HG03039 (cell line): Measurements from ENCODE around the gene SYNGR4.
A peak's percentile ranks its signal among the peaks of the same experiment; 100 is the strongest.
"Not testable (repeated sequence)": the region's sequence is repeated elsewhere in the genome, so short reads cannot be mapped to it uniquely, and the experiment has no call there.

Experiments
- ATAC-seq: cut with Tn5 transposase; IDR thresholded peaks from one replicate; pipeline ENCODE4 v1.9.1; 2021; ENCODE audit warnings: mild to moderate bottlenecking, moderate library complexity; ENCODE audit not compliant: unreplicated experiment

SYNGR4 gene

GRCh38 chr19:48370955-48371354 lies 6.8 kb downstream of the SYNGR4 start:
- ATAC-seq, result no peak

- no peak for ATAC-seq
Measured at GRCh38 chr19:48371367-48371766, 7.2 kb downstream of the SYNGR4 start.

- not testable (repeated sequence) for ATAC-seq
Measured at GRCh38 chr19:48371771-48372170, 7.6 kb downstream of the SYNGR4 start.

- no peak for ATAC-seq
Measured at GRCh38 chr19:48372904-48373303, 8.7 kb downstream of the SYNGR4 start.

GRCh38 chr19:48373567-48373966 lies 9.4 kb downstream of the SYNGR4 start:
- ATAC-seq, result no peak

GRCh38 chr19:48378194-48378570 lies 14.0 kb downstream of the SYNGR4 start:
- no peak for ATAC-seq

GRCh38 chr19:48379058-48379457 lies 14.9 kb downstream of the SYNGR4 start:
- no peak for ATAC-seq

- ATAC-seq, result no peak
Measured at GRCh38 chr19:48381178-48381950, 17.2 kb downstream of the SYNGR4 start.

GRCh38 chr19:48382286-48382685 lies 18.1 kb downstream of the SYNGR4 start:
- ATAC-seq, result no peak

GRCh38 chr19:48385461-48386087 lies 21.4 kb downstream of the SYNGR4 start:
- no peak for ATAC-seq

GRCh38 chr19:48386981-48387380 lies 22.8 kb downstream of the SYNGR4 start:
- ATAC-seq, result no peak

- no peak for ATAC-seq
Measured at GRCh38 chr19:48390188-48391099, 26.3 kb downstream of the SYNGR4 start.

- ATAC-seq, result peak; percentile 68
Measured at GRCh38 chr19:48391100-48392005, 27.2 kb downstream of the SYNGR4 start, which contains the start of gene KDELR1. TSS of gene KDELR1 (minus strand) at chr19:48391551. CDS start at chr19:48391358, 193 bp downstream.

GRCh38 chr19:48392006-48392344 lies 27.8 kb downstream of the SYNGR4 start:
- ATAC-seq, result not testable (repeated sequence)

GRCh38 chr19:48392860-48393558 lies 28.8 kb downstream of the SYNGR4 start:
- ATAC-seq, result no peak

- ATAC-seq, result no peak
Measured at GRCh38 chr19:48393559-48394330, 29.6 kb downstream of the SYNGR4 start, which contains the start of gene GRIN2D. TSS of gene GRIN2D (plus strand) at chr19:48393668. CDS start at chr19:48398393, 4,725 bp downstream.

GRCh38 chr19:48394331-48395169 lies 30.4 kb downstream of the SYNGR4 start:
- ATAC-seq, result no peak

GRCh38 chr19:48395170-48395455 lies 30.9 kb downstream of the SYNGR4 start:
- ATAC-seq, result no peak
